A673 (cell line): ENCODE data around the gene GGA3. TPM values are rescaled to one million over a fixed set of nuclear protein-coding genes. Genes with fewer than 3 reads are reported as not detected.
A peak's percentile ranks its signal among the peaks of the same experiment; 100 is the strongest.

ENCODE experiments used
- BruUV-seq: library from RNA; stranded (reverse); fragments of 400-500 nt; replicated peaks from 2 replicates; lab custom pipeline; 2021; lab: Mats Ljungman, UMichigan
- CTCF ChIA-PET: fragments of 300-600 bp; sonication (Branson Sonifier 250); formaldehyde crosslinking; loops from one replicate; lab custom pipeline; 2022; ENCODE audit warnings: antibody characterized with exemption; lab: Charles Lee
- POLR2A ChIA-PET: fragments of 300-600 bp; sonication (Branson Sonifier 250); formaldehyde crosslinking; loops from one replicate; lab custom pipeline; 2022; ENCODE audit warnings: antibody characterized with exemption; ENCODE audit not compliant: low non-redundant PET; lab: Charles Lee
- DNase-seq: peaks from one replicate; pipeline ENCODE4 v3.0.0-alpha.2; 2015; ENCODE audit warnings: low spot score
- H3K27ac ChIP-seq: fragments of 200-600 bp; sonication (generic); 2 replicates; pipeline ENCODE4 v1.5.1; 2016; ENCODE audit warnings: mixed run types, low read depth, mild to moderate bottlenecking, mixed read lengths, antibody characterized with exemption, low read length; ENCODE audit not compliant: poor library complexity, severe bottlenecking
- H3K27me3 ChIP-seq: fragments of 200-600 bp; sonication (generic); replicated peaks from 2 replicates; pipeline ENCODE4 v1.6.1; 2017; ENCODE audit warnings: mixed run types, low read depth, mild to moderate bottlenecking, mixed read lengths, antibody characterized with exemption, low read length; ENCODE audit not compliant: insufficient read depth, poor library complexity
- H3K36me3 ChIP-seq: fragments of 200-600 bp; sonication (generic); 2 replicates; pipeline ENCODE4 v1.6.1; 2016; ENCODE audit warnings: mixed run types, mild to moderate bottlenecking, mixed read lengths, antibody characterized with exemption, low read length; ENCODE audit not compliant: insufficient read depth, poor library complexity, severe bottlenecking
- H3K4me1 ChIP-seq: fragments of 200-600 bp; sonication (generic); 2 replicates; pipeline ENCODE4 v1.6.1; 2017; ENCODE audit warnings: mixed run types, mild to moderate bottlenecking, mixed read lengths, antibody characterized with exemption, low read length; ENCODE audit not compliant: insufficient read depth, poor library complexity, severe bottlenecking
- H3K4me3 ChIP-seq: fragments of 200-600 bp; sonication (generic); 2 replicates; pipeline ENCODE4 v1.5.1; 2016; ENCODE audit warnings: low read depth, mixed run types, mild to moderate bottlenecking, mixed read lengths, low read length; ENCODE audit not compliant: poor library complexity, severe bottlenecking
- H3K9me3 ChIP-seq: fragments of 200-600 bp; sonication (generic); 2 replicates; pipeline ENCODE4 v1.6.1; 2016; ENCODE audit warnings: mixed run types, low read depth, mild to moderate bottlenecking, mixed read lengths, antibody characterized with exemption, low read length; ENCODE audit not compliant: poor library complexity, severe bottlenecking
- CTCF ChIP-seq: fragments of 300-800, 200-600 bp; sonication (generic); conservative IDR thresholded peaks from 2 replicates; pipeline ENCODE4 v1.5.1; 2017; ENCODE audit warnings: low read depth, mild to moderate bottlenecking, antibody characterized with exemption, low read length, moderate library complexity, mixed read lengths
- EZH2 ChIP-seq: fragments of 200-600 bp; sonication (generic); IDR thresholded peaks from 2 replicates; pipeline ENCODE4 v1.6.1; 2017; ENCODE audit warnings: borderline replicate concordance, low read depth, mild to moderate bottlenecking, mixed read lengths, antibody characterized with exemption, low read length; ENCODE audit not compliant: poor library complexity, severe bottlenecking
- intact Hi-C: fragments of 100-400 bp; cut with micrococcal nuclease; formaldehyde crosslinking; loops from one replicate; pipeline ENCODE4 v1.10.0; 2022; ENCODE audit not compliant: unreplicated experiment
- total RNA-seq: library from RNA; stranded (reverse); gene quantifications from 2 replicates; pipeline ENCODE4 v1.2.3, GENCODE V29; 2021

The GGA3 gene
- total RNA-seq, 1 experiment from 2014 or later = 52.7 TPM

GRCh38 chr17:75205037-75205792, 56.2 kb downstream of the GGA3 start, which contains the start of gene NUP85:
NUP85 (plus strand) TSS chr17:75205679; CDS start chr17:75205762, 83 bp downstream.
- ChIA-PET POLR2A (no interaction called here), CTCF (interaction anchor here (1.3 kb wide), 1 partner anchor 66 kb away, joined by 5 read pairs; the partner anchor contains the start of gene MIF4GD)
- TF ChIP-seq CTCF (no peak), EZH2 (no peak)
- intact Hi-C loops = loop anchor here (2.0 to 10.0 kb wide), 2 partner anchors 90 to 170 kb away; no protein-coding TSS in a partner anchor
- TSS peak; percentile 96 for BruUV-seq
- no peaks in the 10 kb centered on the region for H3K9me3 ChIP-seq
- H3K27me3 ChIP-seq = no peaks in the 10 kb centered on the region
- peaks cover 4% of the 10 kb centered on the region for H3K4me1 ChIP-seq
- peak within 1 kb of the TSS; percentile 100 for H3K27ac ChIP-seq
- H3K4me3 ChIP-seq = peak within 1 kb of the TSS; percentile 76
- peak; percentile 98 for DNase-seq
- peaks cover 20% of the 10 kb centered on the region for H3K36me3 ChIP-seq

GRCh38 chr17:75199886-75200618, 61.4 kb downstream of the GGA3 start:
- BruUV-seq = no TSS peak

More at GRCh38 chr17:75199886-75200618, 61.4 kb downstream of the GGA3 start:
- no peak for DNase-seq
- no peaks in the 10 kb centered on the region for H3K36me3 ChIP-seq
- H3K4me3 ChIP-seq = no peak overlapping the region
- intact Hi-C loops = loop anchor here (10.0 kb wide), 1 partner anchor 165 kb away; no protein-coding TSS in a partner anchor
- H3K27me3 ChIP-seq = no peaks in the 10 kb centered on the region
- H3K4me1 ChIP-seq = peaks cover 4% of the 10 kb centered on the region
- TF ChIP-seq CTCF = no peak
- TF ChIP-seq EZH2 = no peak
- CTCF ChIA-PET = no interaction called here
- H3K9me3 ChIP-seq = no peaks in the 10 kb centered on the region
- POLR2A ChIA-PET = interaction anchor here (0.7 kb wide), 1 partner anchor 137 kb away, joined by 13 read pairs; no protein-coding TSS in a partner anchor
- no peak overlapping the region for H3K27ac ChIP-seq
